KG1 (cell line): Measurements from ENCODE around the gene MED12.
"Not testable (repeated sequence)": the region's sequence is repeated elsewhere in the genome, so short reads cannot be mapped to it uniquely, and the experiment has no call there.

Experiments used
- DNase-seq: peaks from one replicate; lab custom pipeline; 2025; lab: John Stamatoyannopoulos, UW

MED12 gene

DNA sequence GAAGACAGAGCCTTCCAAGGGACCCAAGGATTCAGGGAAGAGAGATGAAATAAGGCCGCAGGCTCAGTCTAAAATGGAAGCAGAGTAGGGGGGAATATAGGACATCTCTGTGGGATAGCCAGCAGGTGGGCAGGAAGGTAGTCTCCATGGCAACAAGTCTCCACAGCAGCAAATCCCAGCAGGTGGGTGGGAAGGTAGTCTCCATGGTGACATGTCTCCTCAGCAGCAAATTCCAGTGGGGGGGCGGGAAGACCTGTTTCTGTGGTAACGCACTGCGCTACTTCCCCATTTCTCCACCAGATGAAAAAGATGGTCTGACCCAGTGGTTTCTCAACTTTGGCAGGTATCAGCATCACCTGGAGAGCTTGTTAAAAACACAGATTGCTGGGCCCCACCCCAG lies 44.6 kb downstream of the MED12 start:
- DNase-seq = no peak

DNA sequence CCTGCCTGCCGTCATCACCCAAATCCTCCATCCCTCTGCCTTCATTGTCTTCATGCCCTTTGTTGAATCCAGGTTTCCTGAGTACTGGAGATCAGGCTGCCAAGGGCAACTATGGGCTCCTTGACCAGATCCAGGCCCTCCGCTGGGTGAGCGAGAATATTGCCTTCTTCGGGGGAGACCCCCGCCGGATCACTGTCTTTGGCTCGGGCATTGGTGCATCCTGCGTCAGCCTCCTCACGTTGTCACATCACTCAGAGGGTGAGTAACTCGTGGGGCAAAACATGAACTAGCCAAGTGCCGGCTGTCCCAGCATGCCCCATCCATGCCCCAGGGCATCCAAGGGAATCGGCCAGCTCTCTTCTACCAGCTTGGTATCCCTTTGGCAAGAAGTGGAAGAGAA lies 45.7 kb downstream of the MED12 start:
- no peak for DNase-seq

DNA sequence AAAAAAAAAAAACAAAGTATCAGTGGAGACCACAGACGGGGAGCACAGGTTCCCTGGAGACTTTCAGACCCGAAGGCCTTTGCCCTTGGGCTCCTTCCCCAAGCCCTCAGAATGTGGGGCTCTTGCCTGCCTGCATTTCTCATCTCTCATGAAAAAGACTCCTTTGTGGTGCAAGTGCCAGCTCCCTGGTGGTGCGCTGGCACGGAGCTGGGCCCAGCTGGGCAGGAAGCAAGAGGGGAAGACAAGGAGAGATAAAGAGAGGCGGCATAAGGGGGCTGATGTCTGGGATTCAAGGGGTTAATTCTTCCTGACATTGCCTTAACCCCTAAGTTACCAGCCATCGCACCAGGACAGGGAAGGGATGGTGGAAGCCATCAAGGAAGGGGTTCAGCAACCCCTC lies 48.1 kb downstream of the MED12 start:
- DNase-seq = no peak

DNA sequence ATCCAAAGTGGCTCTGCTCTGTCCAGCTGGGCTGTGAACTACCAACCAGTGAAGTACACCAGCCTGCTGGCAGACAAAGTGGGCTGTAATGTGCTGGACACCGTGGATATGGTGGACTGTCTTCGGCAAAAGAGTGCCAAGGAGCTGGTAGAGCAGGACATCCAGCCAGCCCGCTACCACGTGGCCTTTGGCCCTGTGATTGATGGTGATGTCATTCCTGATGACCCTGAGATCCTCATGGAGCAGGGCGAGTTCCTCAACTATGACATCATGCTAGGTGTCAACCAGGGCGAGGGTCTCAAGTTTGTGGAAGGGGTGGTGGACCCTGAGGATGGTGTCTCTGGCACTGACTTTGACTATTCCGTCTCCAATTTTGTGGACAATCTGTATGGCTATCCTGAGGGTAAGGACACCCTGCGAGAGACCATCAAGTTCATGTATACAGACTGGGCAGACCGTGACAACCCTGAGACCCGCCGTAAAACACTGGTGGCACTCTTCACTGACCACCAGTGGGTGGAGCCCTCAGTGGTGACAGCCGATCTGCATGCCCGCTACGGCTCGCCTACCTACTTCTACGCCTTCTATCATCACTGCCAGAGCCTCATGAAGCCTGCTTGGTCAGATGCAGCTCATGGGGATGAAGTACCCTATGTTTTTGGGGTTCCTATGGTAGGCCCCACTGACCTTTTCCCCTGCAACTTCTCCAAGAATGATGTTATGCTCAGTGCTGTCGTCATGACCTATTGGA lies 48.8 kb downstream of the MED12 start:
- no peak for DNase-seq

DNA sequence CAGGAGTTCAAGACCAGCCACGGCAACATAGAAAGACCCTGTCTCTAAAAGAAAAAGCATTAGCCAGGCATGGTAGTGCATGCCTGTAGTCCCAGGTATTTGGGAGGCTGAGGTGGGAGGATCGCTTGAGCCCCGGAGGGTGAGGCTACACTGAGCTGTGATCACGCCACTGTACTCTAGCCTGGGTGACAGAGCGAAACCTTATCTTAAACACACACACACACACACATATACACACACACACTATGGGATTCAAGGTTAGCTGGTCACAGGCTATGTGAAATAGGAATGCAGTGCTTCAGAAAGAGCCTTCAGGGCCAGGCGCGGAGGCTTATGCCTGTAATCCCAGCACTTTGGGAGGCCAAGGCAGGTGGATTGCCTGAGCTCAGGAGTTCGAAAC lies 49.7 kb downstream of the MED12 start:
- no peak for DNase-seq

DNA sequence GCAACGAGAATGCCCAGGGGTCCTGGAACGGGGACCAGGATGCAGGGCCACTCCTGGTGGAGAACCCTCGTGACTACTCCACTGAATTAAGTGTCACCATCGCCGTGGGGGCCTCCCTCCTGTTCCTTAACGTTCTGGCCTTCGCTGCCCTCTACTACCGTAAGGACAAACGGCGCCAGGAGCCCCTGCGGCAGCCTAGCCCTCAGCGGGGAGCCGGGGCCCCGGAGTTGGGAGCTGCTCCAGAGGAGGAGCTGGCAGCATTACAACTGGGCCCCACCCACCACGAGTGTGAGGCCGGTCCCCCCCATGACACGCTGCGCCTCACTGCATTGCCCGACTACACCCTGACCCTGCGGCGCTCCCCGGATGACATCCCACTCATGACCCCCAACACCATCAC lies 51.2 kb downstream of the MED12 start:
- no peak for DNase-seq

DNA sequence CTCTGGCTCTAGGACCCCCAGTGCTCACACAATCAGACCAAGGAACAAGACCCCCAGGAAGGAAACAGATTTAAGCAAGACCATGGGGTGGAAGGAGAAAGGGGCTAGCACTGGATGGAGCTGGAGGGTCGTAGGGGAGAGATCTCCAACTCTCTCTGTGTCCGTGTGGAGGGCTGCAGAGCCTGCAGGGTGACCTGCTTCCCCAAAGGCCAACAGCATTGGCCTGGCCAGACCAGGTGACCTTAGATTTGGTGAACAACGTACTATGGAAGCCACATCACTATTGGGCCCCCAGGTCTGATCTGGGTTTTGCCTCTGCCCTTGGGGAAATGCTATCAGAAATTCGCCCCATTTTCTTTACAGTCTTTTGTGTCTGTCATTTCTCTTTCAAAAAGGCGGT lies 52.3 kb downstream of the MED12 start:
- DNase-seq = no peak

DNA sequence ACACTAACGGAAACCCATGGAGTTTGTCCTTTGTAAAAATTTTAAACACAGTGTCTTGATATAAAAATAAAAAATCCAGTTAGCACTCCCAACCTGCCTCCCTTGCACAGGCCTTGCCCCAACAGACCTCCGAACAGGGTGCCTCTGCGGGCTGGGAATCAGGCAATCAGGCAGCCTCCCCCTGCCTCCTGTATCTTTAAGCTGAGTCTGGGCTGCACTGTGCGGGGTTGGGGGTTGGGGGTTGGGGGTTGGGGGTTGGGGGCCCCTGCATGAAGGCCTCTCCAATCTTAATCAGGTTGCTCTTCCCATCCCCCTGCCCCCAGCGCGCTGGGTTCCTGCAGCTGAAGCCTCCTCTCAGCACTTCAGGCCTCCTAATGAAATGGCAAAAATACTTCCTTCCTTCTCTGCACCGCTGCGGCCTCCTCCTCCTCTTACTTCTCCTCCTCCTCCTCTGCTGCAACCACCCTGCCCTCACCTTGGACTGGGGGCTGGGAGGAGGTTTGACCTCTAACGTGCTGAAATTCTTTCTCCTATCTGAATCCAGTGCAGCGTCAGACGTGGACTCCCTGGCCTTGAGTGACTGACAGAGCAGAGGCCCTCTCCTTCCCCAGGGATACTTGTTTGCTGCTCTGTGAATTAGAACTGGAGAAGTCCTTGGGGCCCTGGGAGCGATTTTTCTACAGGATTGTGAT lies 52.9 kb downstream of the MED12 start:
- DNase-seq = no peak

DNA sequence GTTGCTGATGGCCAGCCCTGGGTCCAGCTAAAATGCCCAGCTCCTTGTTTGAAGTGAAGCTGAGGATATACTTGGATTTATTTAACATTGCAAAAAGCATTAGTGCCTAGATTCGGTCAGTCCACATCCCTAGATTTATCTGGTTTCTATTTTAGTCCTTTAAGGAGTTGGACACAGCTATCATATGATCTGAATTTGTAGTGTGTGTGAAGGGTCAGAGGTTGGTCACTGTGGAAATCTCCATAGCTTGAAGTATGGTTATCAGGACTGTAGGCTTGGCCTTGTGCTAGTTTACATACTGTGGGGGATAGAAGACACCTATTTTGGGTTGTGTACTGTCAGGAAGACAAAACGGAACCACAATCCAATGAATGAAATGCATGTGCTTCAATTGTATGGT lies 55.0 kb downstream of the MED12 start:
- no peak for DNase-seq

DNA sequence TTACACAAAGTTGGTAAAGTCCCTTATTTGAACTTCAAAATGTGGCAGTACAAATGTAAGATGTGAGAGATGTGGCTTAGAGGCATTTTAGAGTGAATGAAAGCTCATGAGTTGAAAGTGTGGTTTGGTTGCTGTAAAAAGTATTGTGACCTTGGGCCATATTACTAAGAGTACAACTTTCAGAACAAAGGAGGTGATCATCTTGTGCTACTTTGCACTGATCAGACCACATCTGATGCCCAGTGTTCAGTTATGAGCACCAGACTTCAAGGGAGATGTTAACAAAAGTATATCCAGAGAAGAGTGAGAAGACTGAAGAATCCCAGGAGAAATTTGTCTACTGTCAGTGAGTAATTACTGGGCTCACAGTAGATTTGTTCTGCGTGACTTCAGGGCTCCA lies 56.4 kb downstream of the MED12 start:
- no peak for DNase-seq

DNA sequence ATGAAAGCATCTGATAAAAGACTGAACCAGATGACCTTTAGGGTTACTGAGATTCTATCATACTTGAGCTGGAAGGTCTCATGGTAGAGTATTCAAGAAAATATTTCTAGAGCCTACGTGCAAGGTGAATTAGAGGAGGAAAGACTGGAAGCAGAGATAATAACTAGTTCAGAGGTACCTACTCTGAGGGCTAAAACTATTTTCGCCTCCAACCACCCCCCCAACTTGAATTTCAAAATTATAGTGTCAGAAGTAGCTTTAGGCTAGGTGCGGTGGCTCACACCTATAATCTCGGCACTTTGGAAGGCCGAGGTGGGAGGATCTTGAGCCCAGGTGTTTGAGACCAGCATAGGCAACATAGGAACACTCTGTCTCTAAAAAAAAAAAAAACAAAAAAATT lies 57.1 kb downstream of the MED12 start:
- no peak for DNase-seq

DNA sequence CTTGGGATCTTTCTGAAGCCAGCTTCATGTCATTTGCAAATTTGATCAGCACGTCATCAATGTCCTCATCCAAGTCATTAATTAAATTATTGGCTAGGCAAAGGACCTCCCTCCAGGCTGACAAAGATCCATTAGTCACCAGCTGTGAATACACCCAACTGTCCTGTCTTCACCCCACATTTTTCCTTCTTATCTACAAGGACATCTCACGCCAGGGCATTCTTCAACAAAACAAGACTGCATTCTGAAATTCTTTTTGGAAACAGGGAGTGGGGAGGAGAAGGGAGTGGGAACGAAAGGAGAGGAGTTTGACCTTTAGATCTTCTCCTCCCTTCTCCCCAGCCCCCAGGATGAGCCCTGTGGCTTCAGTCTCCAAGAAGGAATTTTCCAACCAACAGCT lies 58.9 kb downstream of the MED12 start:
- DNase-seq = no peak

DNA sequence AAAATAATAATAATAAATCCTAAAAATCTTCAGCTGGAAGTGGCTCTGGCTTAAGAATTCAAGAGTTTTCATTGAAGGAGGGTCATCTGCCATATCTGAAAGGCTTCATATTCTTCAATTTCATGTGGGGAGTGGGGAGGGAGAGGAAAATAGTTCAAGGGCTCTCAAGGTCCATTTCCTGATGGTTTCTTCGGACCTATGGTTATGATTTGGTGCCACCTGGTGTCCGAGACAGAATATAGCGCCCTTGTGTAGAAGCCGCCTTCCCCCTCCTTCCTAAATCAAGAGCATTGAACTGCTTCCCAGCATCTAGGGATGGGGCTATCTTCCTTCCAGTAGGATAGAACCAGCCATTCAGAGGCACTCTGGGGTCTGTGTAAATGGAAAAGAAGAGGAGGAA lies 60.5 kb downstream of the MED12 start:
- DNase-seq = peak; percentile 3

DNA sequence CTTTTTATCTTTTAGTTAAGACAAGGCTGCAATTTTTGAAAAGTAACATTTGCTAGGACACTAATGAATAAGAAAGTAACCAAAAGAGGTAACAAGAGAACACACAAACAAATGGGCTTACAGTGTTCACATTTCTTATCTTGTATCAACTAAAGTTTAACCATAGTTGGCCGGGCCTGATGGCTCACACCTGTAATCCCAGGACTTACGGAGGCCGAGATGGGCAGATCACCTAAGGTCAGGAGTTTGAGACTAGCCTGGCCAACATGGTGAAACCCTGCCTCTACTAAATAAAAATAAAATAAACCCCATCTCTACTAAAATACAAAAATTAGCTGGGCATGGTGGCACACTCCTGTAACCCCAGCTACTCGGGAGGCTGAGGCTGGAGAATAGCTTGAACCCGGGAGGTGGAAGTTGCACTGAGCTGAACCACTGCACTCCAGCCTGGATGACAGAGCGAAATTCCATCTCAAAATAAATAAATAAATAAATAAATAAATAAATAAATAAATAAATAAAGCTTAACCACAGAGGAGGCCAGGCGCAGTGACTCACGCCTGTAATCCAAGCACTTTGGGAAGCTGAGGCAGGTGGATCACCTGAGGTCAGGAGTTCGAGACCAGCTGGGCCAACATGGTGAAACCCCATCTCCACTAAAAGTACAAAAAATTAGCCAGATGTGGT lies 62.3 kb downstream of the MED12 start:
- DNase-seq = not testable (repeated sequence)

DNA sequence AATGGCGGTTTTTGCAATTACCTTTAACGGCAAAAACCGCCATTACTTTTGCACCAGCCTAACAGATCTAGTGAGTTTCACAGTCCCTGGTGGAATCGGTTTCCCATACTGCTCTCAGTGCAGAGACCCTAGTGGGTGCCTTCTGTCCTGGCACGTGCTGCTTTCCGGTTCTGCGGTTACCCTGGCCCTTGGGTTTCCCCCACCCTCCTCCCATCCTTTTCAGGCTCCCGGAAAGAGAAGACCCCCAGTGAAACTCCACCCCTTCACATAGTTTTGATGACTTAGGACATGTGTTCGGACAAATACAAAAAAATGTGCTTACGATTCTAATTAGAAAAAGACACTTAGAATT lies 63.1 kb downstream of the MED12 start:
- peak; percentile 78 for DNase-seq

DNA sequence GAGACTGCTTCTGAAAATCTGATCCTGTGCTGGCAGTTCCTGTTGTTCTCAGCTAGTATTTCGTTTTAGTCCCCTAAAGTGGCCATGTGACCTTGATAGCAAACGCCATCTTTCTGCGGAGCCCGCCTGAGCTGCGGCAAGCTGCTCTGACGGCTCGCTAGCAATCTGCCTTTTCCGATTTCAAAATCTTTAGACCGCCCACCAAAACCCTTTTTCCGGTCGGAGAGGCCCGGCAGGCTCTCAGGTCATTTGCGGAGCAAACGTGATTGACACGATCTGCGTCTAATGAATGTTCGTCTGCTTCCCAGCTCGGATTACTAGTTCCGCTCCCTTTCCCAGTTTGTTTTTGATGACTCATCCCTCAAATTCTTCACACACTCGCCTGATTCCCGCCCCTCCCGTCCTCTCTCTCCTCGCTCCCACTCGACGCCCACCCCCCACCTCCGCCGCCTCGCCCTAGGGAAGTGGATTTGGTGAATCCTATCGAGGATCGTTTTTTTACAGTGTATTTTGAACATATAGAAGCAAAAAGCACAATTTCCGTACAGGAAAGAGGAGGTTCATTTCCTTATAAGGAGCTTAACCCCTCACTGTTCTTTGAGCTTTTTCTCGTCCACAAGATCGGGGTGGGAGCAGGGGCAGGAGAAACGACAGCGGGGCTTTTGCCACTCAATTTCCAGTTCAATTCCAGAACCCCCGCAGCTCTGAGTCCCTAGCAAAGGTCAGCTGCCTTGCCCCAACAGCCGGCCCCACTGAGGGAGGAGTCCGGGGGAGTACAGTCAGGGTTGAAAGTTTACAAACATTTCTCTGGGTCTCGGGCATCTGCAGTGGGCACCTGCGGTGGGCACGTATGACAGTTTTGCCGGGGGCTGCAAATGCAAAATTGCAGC lies 63.8 kb downstream of the MED12 start:
- peak; percentile 78 for DNase-seq

DNA sequence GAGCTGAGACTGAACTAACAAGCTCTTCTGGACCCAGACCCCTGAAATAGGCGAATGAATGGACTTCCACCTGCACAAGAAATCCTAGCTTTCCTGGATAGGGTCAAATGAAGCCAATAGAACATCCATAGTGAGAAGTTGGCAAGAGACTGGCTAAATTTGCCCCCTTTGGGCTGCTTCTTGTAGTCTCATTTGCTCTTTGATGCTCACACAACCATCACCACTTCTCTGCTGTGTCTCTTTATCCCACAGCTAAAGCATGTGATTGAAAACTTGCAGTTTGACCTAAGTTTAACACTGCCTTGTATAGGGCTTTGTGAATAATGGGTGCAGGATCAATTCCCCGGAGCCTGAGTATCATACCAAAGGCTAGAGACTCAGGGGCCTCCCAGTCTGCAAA lies 64.5 kb downstream of the MED12 start:
- DNase-seq = no peak

DNA sequence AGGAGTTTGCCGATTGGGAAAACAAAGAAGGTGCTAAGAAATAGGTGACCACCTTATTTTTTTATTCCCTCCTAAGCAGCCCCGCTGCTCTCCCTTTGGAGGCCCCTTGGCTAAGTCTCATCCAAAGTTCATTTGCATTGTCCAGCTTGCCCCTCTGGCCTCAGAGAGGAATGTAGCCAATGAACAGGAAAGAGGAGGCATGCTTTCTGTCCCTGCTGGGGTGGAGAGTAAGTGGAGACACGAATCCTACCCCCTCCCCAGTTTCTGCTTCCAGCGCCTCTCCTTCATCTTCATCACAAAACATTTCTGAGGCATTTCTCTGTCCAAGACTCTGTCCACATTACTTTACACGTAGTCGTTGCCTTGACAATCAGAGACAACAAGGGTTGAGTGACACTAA lies 64.9 kb downstream of the MED12 start:
- no peak for DNase-seq

DNA sequence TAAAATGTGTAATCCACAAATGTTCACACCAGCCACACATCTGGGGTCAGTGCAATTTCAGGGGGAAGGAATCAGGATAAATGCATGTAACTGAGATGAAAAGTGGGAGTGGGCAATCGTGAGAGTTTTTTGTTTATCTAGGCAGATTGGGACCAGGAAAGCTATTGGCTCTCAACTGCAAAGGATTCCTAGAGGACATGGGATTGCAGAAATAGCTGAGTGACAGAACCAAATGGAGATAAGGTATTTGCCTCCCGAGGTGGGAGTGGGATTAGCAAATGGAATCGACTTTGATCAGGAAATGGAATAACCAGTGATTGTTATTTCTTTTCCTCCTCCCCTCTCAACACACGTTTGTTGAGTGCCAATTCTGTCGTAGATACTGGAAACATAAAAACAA lies 65.7 kb downstream of the MED12 start:
- DNase-seq = no peak

DNA sequence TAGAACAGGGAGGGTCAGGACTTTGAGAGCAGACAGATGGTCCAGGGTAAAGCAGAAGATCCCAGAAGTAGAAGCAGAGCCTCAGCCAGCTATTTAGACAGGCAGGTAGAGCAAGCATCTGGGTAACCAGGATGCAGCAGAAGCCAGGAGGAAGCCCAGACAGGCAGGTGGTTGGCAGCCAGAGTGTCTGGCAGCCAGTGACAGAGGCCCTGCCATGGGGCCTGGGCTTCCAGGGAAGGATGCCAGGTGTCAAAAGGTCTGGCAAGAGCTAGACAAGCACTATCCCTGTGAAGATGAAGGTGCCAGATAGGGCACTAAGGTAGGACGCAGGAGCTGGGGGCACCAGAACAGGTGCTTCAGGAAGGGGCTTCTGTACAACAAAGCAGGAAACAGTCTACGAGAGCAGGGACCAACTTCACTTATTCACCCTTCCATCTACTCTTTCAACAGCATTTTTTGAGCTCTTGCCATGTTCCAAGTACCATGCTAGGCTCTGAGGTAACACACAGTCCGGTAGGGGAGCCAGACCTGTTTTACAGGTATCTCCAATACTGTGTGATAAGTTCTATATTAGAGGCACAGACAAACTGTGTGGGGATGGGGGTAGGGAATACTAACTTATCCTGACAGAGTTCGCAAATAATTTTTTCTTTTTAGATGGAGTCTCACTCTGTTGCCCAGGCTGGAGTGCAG lies 66.6 kb downstream of the MED12 start:
- no peak for DNase-seq

DNA sequence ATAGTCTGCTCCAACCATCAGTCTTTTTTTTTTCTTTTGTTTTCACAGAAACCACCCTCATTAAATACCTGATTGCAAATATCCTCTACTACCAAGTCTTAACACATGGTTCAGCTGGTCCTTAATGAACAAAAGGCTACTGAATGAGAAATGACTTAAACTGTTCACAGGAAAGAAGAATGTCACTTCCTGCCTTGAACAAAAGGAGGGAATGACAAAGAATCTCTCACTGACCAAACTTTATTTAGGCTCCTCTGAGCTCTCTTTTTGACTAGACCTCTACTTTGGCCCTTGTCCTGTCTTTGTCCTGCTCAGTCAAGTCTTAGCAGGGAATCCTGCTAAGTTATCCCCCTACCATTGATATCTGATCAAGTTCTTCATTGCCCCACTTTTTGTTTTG lies 72.9 kb downstream of the MED12 start:
- DNase-seq = no peak
